GM23338 (cell line): ENCODE results near the gene MIA. TPM values are rescaled to one million over a fixed set of nuclear protein-coding genes. Genes with fewer than 3 reads are reported as not detected.
A peak's percentile ranks its signal among the peaks of the same experiment; 100 is the strongest.

ENCODE experiments used
- ATAC-seq: fragments of 200-7000 bp; cut with Tn5 transposase; 3 replicates; pipeline ENCODE4 v1.9.1; 2020
- DNase-seq: peaks from one replicate; pipeline ENCODE4 v3.0.0-alpha.2; 2015; ENCODE audit warnings: low spot score
- H2AFZ ChIP-seq: fragments of 200-600 bp; sonication (generic); 2 replicates; pipeline ENCODE4 v1.8.0; 2016; ENCODE audit warnings: antibody characterized with exemption, mild to moderate bottlenecking, moderate library complexity
- H3F3A ChIP-seq: fragments of 200-600 bp; sonication (generic); replicated peaks from 2 replicates; pipeline ENCODE4 v1.8.0; 2017; ENCODE audit warnings: antibody characterized with exemption, mixed run types, low read depth
- H3K27ac ChIP-seq: fragments of 200-600 bp; sonication (generic); 2 replicates; pipeline ENCODE4 v1.6.1; 2016; ENCODE audit warnings: low read depth
- H3K27me3 ChIP-seq: fragments of 200-600 bp; sonication (generic); 2 replicates; pipeline ENCODE4 v1.8.0; 2016; ENCODE audit warnings: mild to moderate bottlenecking, mixed run types, moderate library complexity; ENCODE audit not compliant: insufficient read depth
- H3K36me3 ChIP-seq: fragments of 200-600 bp; sonication (generic); 2 replicates; pipeline ENCODE4 v1.8.0; 2016; ENCODE audit warnings: mild to moderate bottlenecking; ENCODE audit not compliant: insufficient read depth
- H3K4me1 ChIP-seq: fragments of 200-600 bp; sonication (generic); 2 replicates; pipeline ENCODE4 v1.8.0; 2016; ENCODE audit warnings: mild to moderate bottlenecking, moderate library complexity; ENCODE audit not compliant: insufficient read depth
- H3K4me2 ChIP-seq: fragments of 200-600 bp; sonication (generic); 2 replicates; pipeline ENCODE4 v1.7.1; 2017; ENCODE audit warnings: mixed run types
- H3K4me3 ChIP-seq: fragments of 200-600 bp; sonication (generic); 2 replicates; pipeline ENCODE4 v1.6.1; 2016; ENCODE audit warnings: mixed run types
- H3K79me2 ChIP-seq: fragments of 200-600 bp; sonication (generic); replicated peaks from 2 replicates; pipeline ENCODE4 v1.8.0; 2017; ENCODE audit warnings: mild to moderate bottlenecking; ENCODE audit not compliant: insufficient read depth
- H3K9me2 ChIP-seq: fragments of 200-600 bp; sonication (generic); 2 replicates; pipeline ENCODE4 v1.8.0; 2017; ENCODE audit not compliant: insufficient read depth
- H4K20me1 ChIP-seq: fragments of 200-600 bp; sonication (generic); replicated peaks from 2 replicates; pipeline ENCODE4 v1.8.0; 2017; ENCODE audit warnings: mild to moderate bottlenecking; ENCODE audit not compliant: insufficient read depth
- H3K27ac Mint-ChIP-seq: 2 replicates; pipeline ENCODE4 v1.8.0; 2020; ENCODE audit warnings: inconsistent platforms, mild to moderate bottlenecking, moderate library complexity, mixed read lengths
- H3K27me3 Mint-ChIP-seq: 3 replicates; pipeline ENCODE4 v1.8.0; 2022; ENCODE audit warnings: low read depth, mild to moderate bottlenecking, moderate library complexity, mixed read lengths, inconsistent platforms; ENCODE audit not compliant: insufficient read depth, poor library complexity
- H3K36me3 Mint-ChIP-seq: 3 replicates; pipeline ENCODE4 v1.8.0; 2021; ENCODE audit warnings: low read depth, mild to moderate bottlenecking, inconsistent platforms, moderate library complexity, mixed read lengths
- H3K4me1 Mint-ChIP-seq: 3 replicates; pipeline ENCODE4 v1.8.0; 2020; ENCODE audit warnings: mild to moderate bottlenecking, inconsistent platforms, mixed read lengths
- H3K4me3 Mint-ChIP-seq: 3 replicates; pipeline ENCODE4 v1.8.0; 2021; ENCODE audit warnings: moderate library complexity, mild to moderate bottlenecking, inconsistent platforms, mixed read lengths
- H3K9me3 Mint-ChIP-seq: 3 replicates; pipeline ENCODE4 v1.8.0; 2020; ENCODE audit warnings: moderate library complexity, mild to moderate bottlenecking, inconsistent platforms, mixed read lengths
- CREB1 ChIP-seq: fragments of 250-450 bp; sonication (Bioruptor Pico); IDR thresholded peaks from 2 replicates; pipeline ENCODE4 v1.5.0; 2020; ENCODE audit warnings: low read depth, mild to moderate bottlenecking, moderate library complexity
- ETS1 ChIP-seq: IDR thresholded peaks from 2 replicates; pipeline ENCODE4 v1.6.1; 2016; ENCODE audit warnings: antibody characterized with exemption
- EZH2 ChIP-seq: fragments of 200-600 bp; sonication (generic); IDR thresholded peaks from one replicate; pipeline ENCODE4 v1.8.0; 2017; ENCODE audit warnings: antibody characterized with exemption, mild to moderate bottlenecking, low read depth; ENCODE audit not compliant: unreplicated experiment
- EZH2phosphoT487 ChIP-seq: fragments of 200-600 bp; sonication (generic); IDR thresholded peaks from one replicate; pipeline ENCODE4 v1.8.1; 2018; ENCODE audit warnings: antibody characterized with exemption; ENCODE audit not compliant: unreplicated experiment
- JUNB ChIP-seq: IDR thresholded peaks from one replicate; pipeline ENCODE4 v1.6.1; 2016; ENCODE audit warnings: antibody characterized with exemption; ENCODE audit not compliant: unreplicated experiment
- NANOG ChIP-seq: IDR thresholded peaks from 2 replicates; pipeline ENCODE4 v1.6.1; 2016; ENCODE audit warnings: antibody characterized with exemption, borderline replicate concordance
- POLR2AphosphoS5 ChIP-seq: IDR thresholded peaks from 2 replicates; pipeline ENCODE4 v1.6.1; 2016; ENCODE audit warnings: antibody characterized with exemption, low read depth
- REST ChIP-seq: IDR thresholded peaks from one replicate; pipeline ENCODE4 v1.6.1; 2018; ENCODE audit warnings: antibody characterized with exemption; ENCODE audit not compliant: unreplicated experiment
- STAT1 ChIP-seq: IDR thresholded peaks from one replicate; pipeline ENCODE4 v1.6.1; 2016; ENCODE audit warnings: antibody characterized with exemption; ENCODE audit not compliant: unreplicated experiment
- ZNF114 ChIP-seq: fragments of 250-450 bp; sonication (Bioruptor Pico); IDR thresholded peaks from 2 replicates; pipeline ENCODE4 v1.5.0; 2020; ENCODE audit warnings: mild to moderate bottlenecking, moderate library complexity
- ZNF331 ChIP-seq: fragments of 250-450 bp; sonication (Bioruptor Pico); IDR thresholded peaks from 2 replicates; pipeline ENCODE4 v1.5.0; 2020; ENCODE audit warnings: low read depth, mild to moderate bottlenecking, moderate library complexity
- polyA plus RNA-seq: library from polyadenylated mRNA; unstranded; fragments of >200 nt; fragmentation: Nextera tagmentation; extraction: Ambion mirVana; gene quantifications from 2 replicates; pipeline ENCODE4 v1.2.1, GENCODE V29; 2016
- total RNA-seq: library from RNA; depleted of rRNA; stranded (reverse); fragments of >200 nt; shearing (Covaris generic); gene quantifications from 2 replicates; pipeline ENCODE4 v1.2.3, GENCODE V29; 2014
- TF ChIP-seq, protein P1 (sequence below): fragments of 250-450 bp; sonication (Bioruptor Pico); IDR thresholded peaks from 2 replicates; pipeline ENCODE4 v1.5.0; 2020; ENCODE audit warnings: mild to moderate bottlenecking, moderate library complexity
- TF ChIP-seq, protein P2 (sequence below), 2 experiments: fragments of 200-600 bp in 1 of 2; sonication (generic) in 1 of 2; conservative IDR thresholded peaks; 2 replicates each; pipeline versions ENCODE4 v1.5.1 to v1.6.1; 2016 to 2017; ENCODE audit warnings: antibody characterized with exemption in 2 of 2, low read depth in 2 of 2, mild to moderate bottlenecking in 2 of 2, moderate library complexity in 1 of 2

MIA gene
- total and polyA plus RNA-seq, 2 experiments from 2014 or later, result not detected

GRCh38 chr19:40797166-40797962 is 22.0 kb downstream of the MIA start:
- peaks cover 15% of the 10 kb centered on the region for H3F3A ChIP-seq
- H3K27ac ChIP-seq, result peak overlapping the region; percentile 94
- no peak for DNase-seq
- H2AFZ ChIP-seq, result peak overlapping the region; percentile 35; the same call in 1 of the 2 replicates
- Mint-ChIP-seq H3K27me3 (peaks cover 25% of the 10 kb centered on the region), H3K4me1 (peaks cover 24% of the 10 kb centered on the region), H3K27ac (peak overlapping the region; percentile 99), H3K4me3 (peak overlapping the region; percentile 91), H3K36me3 (peaks cover 24% of the 10 kb centered on the region), H3K9me3 (no peaks in the 10 kb centered on the region)
- peaks cover 19% of the 10 kb centered on the region for H4K20me1 ChIP-seq
- no peaks in the 10 kb centered on the region for H3K9me2 ChIP-seq
- peaks cover 29% of the 10 kb centered on the region for H3K79me2 ChIP-seq
- ATAC-seq, result no peak
- TF ChIP-seq REST, result no peak
- TF ChIP-seq, protein P1, sequence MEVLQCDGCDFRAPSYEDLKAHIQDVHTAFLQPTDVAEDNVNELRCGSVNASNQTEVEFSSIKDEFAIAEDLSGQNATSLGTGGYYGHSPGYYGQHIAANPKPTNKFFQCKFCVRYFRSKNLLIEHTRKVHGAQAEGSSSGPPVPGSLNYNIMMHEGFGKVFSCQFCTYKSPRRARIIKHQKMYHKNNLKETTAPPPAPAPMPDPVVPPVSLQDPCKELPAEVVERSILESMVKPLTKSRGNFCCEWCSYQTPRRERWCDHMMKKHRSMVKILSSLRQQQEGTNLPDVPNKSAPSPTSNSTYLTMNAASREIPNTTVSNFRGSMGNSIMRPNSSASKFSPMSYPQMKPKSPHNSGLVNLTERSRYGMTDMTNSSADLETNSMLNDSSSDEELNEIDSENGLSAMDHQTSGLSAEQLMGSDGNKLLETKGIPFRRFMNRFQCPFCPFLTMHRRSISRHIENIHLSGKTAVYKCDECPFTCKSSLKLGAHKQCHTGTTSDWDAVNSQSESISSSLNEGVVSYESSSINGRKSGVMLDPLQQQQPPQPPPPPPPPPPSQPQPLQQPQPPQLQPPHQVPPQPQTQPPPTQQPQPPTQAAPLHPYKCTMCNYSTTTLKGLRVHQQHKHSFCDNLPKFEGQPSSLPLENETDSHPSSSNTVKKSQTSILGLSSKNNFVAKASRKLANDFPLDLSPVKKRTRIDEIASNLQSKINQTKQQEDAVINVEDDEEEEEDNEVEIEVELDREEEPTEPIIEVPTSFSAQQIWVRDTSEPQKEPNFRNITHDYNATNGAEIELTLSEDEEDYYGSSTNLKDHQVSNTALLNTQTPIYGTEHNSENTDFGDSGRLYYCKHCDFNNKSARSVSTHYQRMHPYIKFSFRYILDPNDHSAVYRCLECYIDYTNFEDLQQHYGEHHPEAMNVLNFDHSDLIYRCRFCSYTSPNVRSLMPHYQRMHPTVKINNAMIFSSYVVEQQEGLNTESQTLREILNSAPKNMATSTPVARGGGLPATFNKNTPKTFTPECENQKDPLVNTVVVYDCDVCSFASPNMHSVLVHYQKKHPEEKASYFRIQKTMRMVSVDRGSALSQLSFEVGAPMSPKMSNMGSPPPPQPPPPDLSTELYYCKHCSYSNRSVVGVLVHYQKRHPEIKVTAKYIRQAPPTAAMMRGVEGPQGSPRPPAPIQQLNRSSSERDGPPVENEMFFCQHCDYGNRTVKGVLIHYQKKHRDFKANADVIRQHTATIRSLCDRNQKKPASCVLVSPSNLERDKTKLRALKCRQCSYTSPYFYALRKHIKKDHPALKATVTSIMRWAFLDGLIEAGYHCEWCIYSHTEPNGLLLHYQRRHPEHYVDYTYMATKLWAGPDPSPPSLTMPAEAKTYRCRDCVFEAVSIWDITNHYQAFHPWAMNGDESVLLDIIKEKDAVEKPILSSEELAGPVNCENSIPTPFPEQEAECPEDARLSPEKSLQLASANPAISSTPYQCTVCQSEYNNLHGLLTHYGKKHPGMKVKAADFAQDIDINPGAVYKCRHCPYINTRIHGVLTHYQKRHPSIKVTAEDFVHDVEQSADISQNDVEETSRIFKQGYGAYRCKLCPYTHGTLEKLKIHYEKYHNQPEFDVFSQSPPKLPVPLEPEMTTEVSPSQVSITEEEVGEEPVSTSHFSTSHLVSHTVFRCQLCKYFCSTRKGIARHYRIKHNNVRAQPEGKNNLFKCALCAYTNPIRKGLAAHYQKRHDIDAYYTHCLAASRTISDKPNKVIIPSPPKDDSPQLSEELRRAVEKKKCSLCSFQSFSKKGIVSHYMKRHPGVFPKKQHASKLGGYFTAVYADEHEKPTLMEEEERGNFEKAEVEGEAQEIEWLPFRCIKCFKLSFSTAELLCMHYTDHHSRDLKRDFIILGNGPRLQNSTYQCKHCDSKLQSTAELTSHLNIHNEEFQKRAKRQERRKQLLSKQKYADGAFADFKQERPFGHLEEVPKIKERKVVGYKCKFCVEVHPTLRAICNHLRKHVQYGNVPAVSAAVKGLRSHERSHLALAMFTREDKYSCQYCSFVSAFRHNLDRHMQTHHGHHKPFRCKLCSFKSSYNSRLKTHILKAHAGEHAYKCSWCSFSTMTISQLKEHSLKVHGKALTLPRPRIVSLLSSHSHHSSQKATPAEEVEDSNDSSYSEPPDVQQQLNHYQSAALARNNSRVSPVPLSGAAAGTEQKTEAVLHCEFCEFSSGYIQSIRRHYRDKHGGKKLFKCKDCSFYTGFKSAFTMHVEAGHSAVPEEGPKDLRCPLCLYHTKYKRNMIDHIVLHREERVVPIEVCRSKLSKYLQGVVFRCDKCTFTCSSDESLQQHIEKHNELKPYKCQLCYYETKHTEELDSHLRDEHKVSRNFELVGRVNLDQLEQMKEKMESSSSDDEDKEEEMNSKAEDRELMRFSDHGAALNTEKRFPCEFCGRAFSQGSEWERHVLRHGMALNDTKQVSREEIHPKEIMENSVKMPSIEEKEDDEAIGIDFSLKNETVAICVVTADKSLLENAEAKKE (CRISPR knock-in tag), result no peak
- TF ChIP-seq EZH2phosphoT487, result no peak
- TF ChIP-seq STAT1, result no peak
- TF ChIP-seq NANOG, result no peak
- TF ChIP-seq JUNB, result no peak
- TF ChIP-seq ETS1, result no peak
- no peak for TF ChIP-seq CREB1 (CRISPR knock-in tag)
- TF ChIP-seq ZNF331 (CRISPR knock-in tag), result no peak
- TF ChIP-seq ZNF114 (CRISPR knock-in tag), result no peak
- TF ChIP-seq EZH2, result no peak
- TF ChIP-seq, protein P2, sequence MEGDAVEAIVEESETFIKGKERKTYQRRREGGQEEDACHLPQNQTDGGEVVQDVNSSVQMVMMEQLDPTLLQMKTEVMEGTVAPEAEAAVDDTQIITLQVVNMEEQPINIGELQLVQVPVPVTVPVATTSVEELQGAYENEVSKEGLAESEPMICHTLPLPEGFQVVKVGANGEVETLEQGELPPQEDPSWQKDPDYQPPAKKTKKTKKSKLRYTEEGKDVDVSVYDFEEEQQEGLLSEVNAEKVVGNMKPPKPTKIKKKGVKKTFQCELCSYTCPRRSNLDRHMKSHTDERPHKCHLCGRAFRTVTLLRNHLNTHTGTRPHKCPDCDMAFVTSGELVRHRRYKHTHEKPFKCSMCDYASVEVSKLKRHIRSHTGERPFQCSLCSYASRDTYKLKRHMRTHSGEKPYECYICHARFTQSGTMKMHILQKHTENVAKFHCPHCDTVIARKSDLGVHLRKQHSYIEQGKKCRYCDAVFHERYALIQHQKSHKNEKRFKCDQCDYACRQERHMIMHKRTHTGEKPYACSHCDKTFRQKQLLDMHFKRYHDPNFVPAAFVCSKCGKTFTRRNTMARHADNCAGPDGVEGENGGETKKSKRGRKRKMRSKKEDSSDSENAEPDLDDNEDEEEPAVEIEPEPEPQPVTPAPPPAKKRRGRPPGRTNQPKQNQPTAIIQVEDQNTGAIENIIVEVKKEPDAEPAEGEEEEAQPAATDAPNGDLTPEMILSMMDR (conservative IDR thresholded peaks at IDR 0.05; ENCODE audit: low read depth in 2 of 2), result no peak
- TF ChIP-seq POLR2AphosphoS5, result no peak
- peak overlapping the region; percentile 77; the same call in 1 of the 2 replicates for H3K4me2 ChIP-seq
- peaks cover 21% of the 10 kb centered on the region for H3K4me1 ChIP-seq
- 0 out of 2 replicates have a peak, but pooled peaks cover 2% of the 10 kb centered on the region for H3K36me3 ChIP-seq
- no peaks in the 10 kb centered on the region for H3K27me3 ChIP-seq
- peak overlapping the region; percentile 64 for H3K4me3 ChIP-seq
